Prostate gland (tissue), 2 donors: ENCODE results near the gene USP21.

Experiments used
- POLR2A ChIP-seq: fragments of 450-650 bp; IDR thresholded peaks from one replicate; pipeline ENCODE4 v1.6.1; 2016; ENCODE audit warnings: antibody characterized with exemption, mild to moderate bottlenecking
- POLR2AphosphoS5 ChIP-seq: sonication (generic); formaldehyde crosslinking; IDR thresholded peaks from one replicate; pipeline ENCODE4 v1.6.1; 2017; ENCODE audit warnings: antibody characterized with exemption
- TF ChIP-seq, protein P1 (sequence below), 4 experiments: fragments of 200-600 bp in 2 of 4; fragments of 450-650 bp in 2 of 4; sonication (generic) in 2 of 4; IDR thresholded peaks; 1 replicate in 3 of 4; 2 replicates in 1 of 4; pipeline ENCODE4 v1.5.1; 2016 to 2019; ENCODE audit warnings: antibody characterized with exemption in 4 of 4, mild to moderate bottlenecking in 2 of 4, moderate library complexity in 2 of 4

- TF ChIP-seq, protein P1, sequence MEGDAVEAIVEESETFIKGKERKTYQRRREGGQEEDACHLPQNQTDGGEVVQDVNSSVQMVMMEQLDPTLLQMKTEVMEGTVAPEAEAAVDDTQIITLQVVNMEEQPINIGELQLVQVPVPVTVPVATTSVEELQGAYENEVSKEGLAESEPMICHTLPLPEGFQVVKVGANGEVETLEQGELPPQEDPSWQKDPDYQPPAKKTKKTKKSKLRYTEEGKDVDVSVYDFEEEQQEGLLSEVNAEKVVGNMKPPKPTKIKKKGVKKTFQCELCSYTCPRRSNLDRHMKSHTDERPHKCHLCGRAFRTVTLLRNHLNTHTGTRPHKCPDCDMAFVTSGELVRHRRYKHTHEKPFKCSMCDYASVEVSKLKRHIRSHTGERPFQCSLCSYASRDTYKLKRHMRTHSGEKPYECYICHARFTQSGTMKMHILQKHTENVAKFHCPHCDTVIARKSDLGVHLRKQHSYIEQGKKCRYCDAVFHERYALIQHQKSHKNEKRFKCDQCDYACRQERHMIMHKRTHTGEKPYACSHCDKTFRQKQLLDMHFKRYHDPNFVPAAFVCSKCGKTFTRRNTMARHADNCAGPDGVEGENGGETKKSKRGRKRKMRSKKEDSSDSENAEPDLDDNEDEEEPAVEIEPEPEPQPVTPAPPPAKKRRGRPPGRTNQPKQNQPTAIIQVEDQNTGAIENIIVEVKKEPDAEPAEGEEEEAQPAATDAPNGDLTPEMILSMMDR (IDR thresholded peaks at IDR 0.05), result peak in 2 of 4 experiments; percentile 13 to 34
- no peak for TF ChIP-seq POLR2A
- no peak for TF ChIP-seq POLR2AphosphoS5
Measured at GRCh38 chr1:161119092-161119903, 40.0 kb upstream of the USP21 start.
